Neural cell (in vitro differentiated cells): Measurements from ENCODE around the gene TSPAN4. TPM values are rescaled to one million over a fixed set of nuclear protein-coding genes. Genes with fewer than 3 reads are reported as not detected.

Experiments
- H2AFZ ChIP-seq: fragments of 200-600, 300-800 bp; sonication (generic), shearing (Covaris generic); 2 replicates; pipeline ENCODE4 v1.6.0; 2014; ENCODE audit warnings: low read depth, mild to moderate bottlenecking, antibody characterized with exemption, low read length, moderate library complexity
- H3F3A ChIP-seq: fragments of 200-600 bp; shearing (Covaris generic); 2 replicates; pipeline ENCODE4 v1.6.1; 2016; ENCODE audit warnings: mild to moderate bottlenecking, moderate library complexity, mixed read lengths, antibody characterized with exemption, low read length; ENCODE audit not compliant: insufficient read depth, poor library complexity, severe bottlenecking
- H3K27ac ChIP-seq: fragments of 200-600, 300-800 bp; sonication (generic), shearing (Covaris generic); 2 replicates; pipeline ENCODE4 v1.5.1; 2014; ENCODE audit warnings: mild to moderate bottlenecking, low read length, moderate library complexity
- H3K27me3 ChIP-seq: fragments of 300-800, 200-600 bp; sonication (generic), shearing (Covaris generic); 2 replicates; pipeline ENCODE4 v1.6.0; 2014; ENCODE audit warnings: mild to moderate bottlenecking, low read depth, low read length, moderate library complexity; ENCODE audit not compliant: insufficient read depth
- H3K36me3 ChIP-seq: fragments of 300-800, 200-600 bp; sonication (generic), shearing (Covaris generic); 2 replicates; pipeline ENCODE4 v1.5.1; 2014; ENCODE audit warnings: mild to moderate bottlenecking, antibody characterized with exemption, low read length, moderate library complexity; ENCODE audit not compliant: insufficient read depth
- H3K4me2 ChIP-seq: fragments of 300-800, 200-600 bp; sonication (generic), shearing (Covaris generic); 2 replicates; pipeline ENCODE4 v1.6.0; 2014; ENCODE audit warnings: mild to moderate bottlenecking, low read length
- H3K4me3 ChIP-seq: fragments of 300-800, 200-600 bp; sonication (generic), shearing (Covaris generic); 2 replicates; pipeline ENCODE4 v1.5.1; 2014; ENCODE audit warnings: mild to moderate bottlenecking, low read length, moderate library complexity
- H3K79me2 ChIP-seq: fragments of 200-600 bp; shearing (Covaris generic); replicated peaks from 2 replicates; pipeline ENCODE4 v1.6.0; 2014; ENCODE audit warnings: mild to moderate bottlenecking, low read length, moderate library complexity; ENCODE audit not compliant: insufficient read depth
- H3K9ac ChIP-seq: fragments of 300-800, 200-600 bp; sonication (generic), shearing (Covaris generic); 2 replicates; pipeline ENCODE4 v1.6.1; 2016; ENCODE audit warnings: mild to moderate bottlenecking, low read length, mixed read lengths
- H3K9me2 ChIP-seq: fragments of 200-600 bp; shearing (Covaris generic); 2 replicates; pipeline ENCODE4 v1.6.1; 2016; ENCODE audit warnings: mild to moderate bottlenecking, low read length, mixed read lengths; ENCODE audit not compliant: insufficient read depth
- H3K9me3 ChIP-seq: fragments of 200-600, 300-800 bp; sonication (generic), shearing (Covaris generic); 2 replicates; pipeline ENCODE4 v1.6.1; 2016; ENCODE audit warnings: mild to moderate bottlenecking, mixed run types, low read length, moderate library complexity, mixed read lengths
- H4K20me1 ChIP-seq: fragments of 200-600 bp; shearing (Covaris generic); 2 replicates; pipeline ENCODE4 v1.6.1; 2016; ENCODE audit warnings: mild to moderate bottlenecking, mixed run types; ENCODE audit not compliant: insufficient read depth
- CTCF ChIP-seq: fragments of 450-650 bp; IDR thresholded peaks from 2 replicates; pipeline ENCODE4 v1.5.1; 2014; ENCODE audit warnings: antibody characterized with exemption, mild to moderate bottlenecking, moderate library complexity; ENCODE audit not compliant: poor library complexity, severe bottlenecking
- EP300 ChIP-seq: fragments of 450-650 bp; conservative IDR thresholded peaks from 2 replicates; pipeline ENCODE4 v1.6.1; 2014; ENCODE audit warnings: antibody characterized with exemption, mild to moderate bottlenecking, moderate library complexity; ENCODE audit not compliant: poor library complexity, severe bottlenecking
- EZH2 ChIP-seq: fragments of 200-600, 300-800 bp; shearing (Covaris generic), sonication (generic); IDR thresholded peaks from 2 replicates; pipeline ENCODE4 v1.6.1; 2014; ENCODE audit warnings: antibody characterized with exemption, low read length, borderline replicate concordance, mild to moderate bottlenecking; ENCODE audit not compliant: insufficient read depth, poor library complexity, severe bottlenecking
- MXI1 ChIP-seq: fragments of 450-650 bp; conservative IDR thresholded peaks from 2 replicates; pipeline ENCODE4 v1.6.1; 2014; ENCODE audit warnings: antibody characterized with exemption, mild to moderate bottlenecking; ENCODE audit not compliant: poor library complexity, severe bottlenecking
- POLR2AphosphoS5 ChIP-seq: IDR thresholded peaks from 2 replicates; pipeline ENCODE4 v1.6.1; 2012
- RAD21 ChIP-seq: fragments of 450-650 bp; conservative IDR thresholded peaks from 2 replicates; pipeline ENCODE4 v1.6.1; 2014; ENCODE audit warnings: antibody characterized with exemption, mild to moderate bottlenecking, moderate library complexity
- REST ChIP-seq: IDR thresholded peaks from 2 replicates; pipeline ENCODE4 v1.6.1; 2012; ENCODE audit warnings: borderline replicate concordance
- SMC3 ChIP-seq: fragments of 450-650 bp; conservative IDR thresholded peaks from 2 replicates; pipeline ENCODE4 v1.6.1; 2014; ENCODE audit warnings: antibody characterized with exemption, mild to moderate bottlenecking, moderate library complexity; ENCODE audit not compliant: poor library complexity
- TAF1 ChIP-seq: IDR thresholded peaks from 2 replicates; pipeline ENCODE4 v1.6.1; 2012; ENCODE audit warnings: low read depth
- polyA plus RNA-seq: library from polyadenylated mRNA; depleted of rRNA; stranded (reverse); fragments of >200 nt; gene quantifications from 2 replicates; pipeline ENCODE4 v1.2.3, GENCODE V29; 2014

The TSPAN4 gene
- polyA plus RNA-seq, 1 donor from 2014 or later = 68.1 TPM

- Histone ChIP-seq H3K9me3 (no peaks in the 10 kb centered on the region), H3K4me2 (no peak overlapping the region), H3K79me2 (no peaks in the 10 kb centered on the region), H3K36me3 (no peaks in the 10 kb centered on the region), H3K9ac (no peak overlapping the region), H3K27me3 (no peaks in the 10 kb centered on the region), H4K20me1 (no peaks in the 10 kb centered on the region), H3K4me3 (no peak overlapping the region), H2AFZ (no peak overlapping the region), H3K27ac (no peak overlapping the region), H3F3A (no peaks in the 10 kb centered on the region), H3K9me2 (no peaks in the 10 kb centered on the region)
- no peak for TF ChIP-seq POLR2AphosphoS5
These were observed 23.8 kb downstream of the TSPAN4 start for GRCh38 chr11:866481-866880.

DNA sequence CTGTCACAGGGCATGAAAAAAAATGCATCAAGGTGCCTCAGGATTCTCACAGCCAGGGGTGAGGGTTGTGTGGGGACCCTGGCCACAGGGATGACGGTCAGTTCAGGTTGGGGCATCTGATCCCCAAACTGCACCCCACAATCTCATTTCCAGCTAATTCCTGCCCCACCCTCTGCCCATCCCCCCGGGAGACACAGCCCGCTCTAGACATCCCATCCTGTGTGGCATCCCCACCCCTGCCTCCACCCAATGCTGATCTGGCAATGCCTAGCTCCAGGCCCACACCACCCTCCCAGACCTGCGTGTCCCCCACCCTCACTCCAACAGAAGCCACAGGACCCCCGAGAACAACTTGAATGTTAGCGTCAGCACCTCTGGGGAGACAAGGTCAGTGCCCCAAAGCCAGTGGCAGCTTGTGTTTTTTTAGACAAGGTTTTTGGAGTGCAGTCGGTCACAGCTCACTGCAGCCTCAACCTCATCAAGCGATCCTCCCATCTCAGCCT lies 25.3 kb downstream of the TSPAN4 start:
- H3K36me3 ChIP-seq = no peaks in the 10 kb centered on the region
- no peaks in the 10 kb centered on the region for H3K9me3 ChIP-seq
- no peak overlapping the region for H3K9ac ChIP-seq
- H4K20me1 ChIP-seq = no peaks in the 10 kb centered on the region
- H3K27ac ChIP-seq = no peak overlapping the region
- H3F3A ChIP-seq = no peaks in the 10 kb centered on the region
- no peaks in the 10 kb centered on the region for H3K9me2 ChIP-seq
- H3K27me3 ChIP-seq = no peaks in the 10 kb centered on the region
- TF ChIP-seq REST = no peak
- no peak for TF ChIP-seq EP300
- TF ChIP-seq CTCF = no peak
- TF ChIP-seq SMC3 = no peak
- no peak for TF ChIP-seq POLR2AphosphoS5
- no peak for TF ChIP-seq EZH2
- no peak for TF ChIP-seq RAD21
- TF ChIP-seq MXI1 = no peak
- no peak for TF ChIP-seq TAF1
- H3K4me3 ChIP-seq = no peak overlapping the region
- H3K4me2 ChIP-seq = no peak overlapping the region
- H3K79me2 ChIP-seq = no peaks in the 10 kb centered on the region
- no peak overlapping the region for H2AFZ ChIP-seq

- no peak overlapping the region for H3K27ac ChIP-seq
- no peak overlapping the region for H3K4me3 ChIP-seq
- no peaks in the 10 kb centered on the region for H4K20me1 ChIP-seq
- no peaks in the 10 kb centered on the region for H3K79me2 ChIP-seq
- TF ChIP-seq TAF1 (no peak), POLR2AphosphoS5 (no peak), SMC3 (no peak), EP300 (no peak), CTCF (no peak), MXI1 (no peak), RAD21 (no peak), EZH2 (no peak), REST (no peak)
- H3K9me2 ChIP-seq = no peaks in the 10 kb centered on the region
- H3K27me3 ChIP-seq = no peaks in the 10 kb centered on the region
- H3F3A ChIP-seq = no peaks in the 10 kb centered on the region
- no peak overlapping the region for H2AFZ ChIP-seq
- no peaks in the 10 kb centered on the region for H3K9me3 ChIP-seq
- no peak overlapping the region for H3K4me2 ChIP-seq
- H3K9ac ChIP-seq = no peak overlapping the region
- H3K36me3 ChIP-seq = no peaks in the 10 kb centered on the region
These were observed 25.7 kb downstream of the TSPAN4 start for GRCh38 chr11:868394-868793.
